Epithelial cell of esophagus (primary cell): ENCODE results near the gene COG5.

Experiments
- DNase-seq: peaks from one replicate; pipeline ENCODE4 v3.0.0; 2010; ENCODE audit warnings: low read depth
- H3K4me3 ChIP-seq: 2 replicates; pipeline ENCODE4 v1.5.1; 2011; ENCODE audit warnings: mild to moderate bottlenecking, low read length, control low read depth
- CTCF ChIP-seq: IDR thresholded peaks from 2 replicates; pipeline ENCODE4 v1.5.1; 2011; ENCODE audit warnings: low read depth, mild to moderate bottlenecking, low read length, control low read depth, inconsistent platforms; ENCODE audit not compliant: insufficient read depth; ENCODE audit errors: missing control alignments

Gene COG5

GRCh38 chr7:107486041-107486440 lies 77.7 kb downstream of the COG5 start:
- no peak for DNase-seq
- TF ChIP-seq CTCF = no peak
- no peak overlapping the region for H3K4me3 ChIP-seq

- no peak for DNase-seq
- no peak overlapping the region for H3K4me3 ChIP-seq
- TF ChIP-seq CTCF = no peak
These were observed 81.1 kb downstream of the COG5 start for GRCh38 chr7:107482571-107482970.

GRCh38 chr7:107480932-107481331 lies 82.8 kb downstream of the COG5 start:
- no peak for DNase-seq
- H3K4me3 ChIP-seq = no peak overlapping the region
- TF ChIP-seq CTCF = no peak

- no peak for TF ChIP-seq CTCF
- no peak overlapping the region for H3K4me3 ChIP-seq
- no peak for DNase-seq
These were observed 84.4 kb downstream of the COG5 start for GRCh38 chr7:107479303-107479702.

- DNase-seq = no peak
- TF ChIP-seq CTCF = no peak
- H3K4me3 ChIP-seq = no peak overlapping the region
These were observed 89.6 kb downstream of the COG5 start for GRCh38 chr7:107474104-107474521.

- no peak for TF ChIP-seq CTCF
- DNase-seq = no peak
- H3K4me3 ChIP-seq = no peak overlapping the region
These were observed 91.6 kb downstream of the COG5 start for GRCh38 chr7:107472116-107472515.

- no peak for TF ChIP-seq CTCF
These were observed 92.2 kb downstream of the COG5 start for GRCh38 chr7:107471292-107472070.

More at GRCh38 chr7:107471292-107472070, 92.2 kb downstream of the COG5 start:
- no peak overlapping the region for H3K4me3 ChIP-seq
- no peak for DNase-seq
